Measurements from ENCODE around the gene NRXN2.
"Not testable (repeated sequence)": the region's sequence is repeated elsewhere in the genome, so short reads cannot be mapped to it uniquely, and the experiment has no call there.

Gene NRXN2

GRCh38 chr11:64607381-64607985 lies 115.5 kb downstream of the NRXN2 start:
- no peak for DNase-seq (ENCODE audit: low read depth, low spot score)

GRCh38 chr11:64606796-64607380 lies 116.1 kb downstream of the NRXN2 start:
- DNase-seq (ENCODE audit: low read depth, low spot score): no peak

- DNase-seq (ENCODE audit: low read depth, low spot score): no peak
These were observed 117.1 kb downstream of the NRXN2 start for GRCh38 chr11:64605656-64606585.

- DNase-seq (ENCODE audit: low read depth, low spot score): peak; percentile 44
These were observed 117.8 kb downstream of the NRXN2 start for GRCh38 chr11:64605244-64605560.

GRCh38 chr11:64604458-64605243 lies 118.3 kb downstream of the NRXN2 start:
- no peak for DNase-seq (ENCODE audit: low read depth, low spot score)

GRCh38 chr11:64603411-64604110 lies 119.4 kb downstream of the NRXN2 start:
- DNase-seq (ENCODE audit: low read depth, low spot score): no peak

GRCh38 chr11:64602466-64603070 lies 120.4 kb downstream of the NRXN2 start:
- no peak for DNase-seq (ENCODE audit: low read depth, low spot score)

- DNase-seq (ENCODE audit: low read depth, low spot score): no peak
These were observed 121.2 kb downstream of the NRXN2 start for GRCh38 chr11:64601605-64602465.

GRCh38 chr11:64600281-64600992 lies 122.6 kb downstream of the NRXN2 start:
- DNase-seq (ENCODE audit: low read depth, low spot score): no peak

GRCh38 chr11:64599698-64600211 lies 123.2 kb downstream of the NRXN2 start:
- DNase-seq (ENCODE audit: low read depth, low spot score): no peak

GRCh38 chr11:64598797-64599697 lies 124.0 kb downstream of the NRXN2 start:
- no peak for DNase-seq (ENCODE audit: low read depth, low spot score)

GRCh38 chr11:64598106-64598796 lies 124.7 kb downstream of the NRXN2 start:
- DNase-seq (ENCODE audit: low read depth, low spot score): no peak

- DNase-seq (ENCODE audit: low read depth, low spot score): no peak
These were observed 125.3 kb downstream of the NRXN2 start for GRCh38 chr11:64597671-64598101.

GRCh38 chr11:64595922-64596321 lies 127.1 kb downstream of the NRXN2 start:
- not testable (repeated sequence) for DNase-seq (ENCODE audit: low read depth, low spot score)

- no peak for DNase-seq (ENCODE audit: low read depth, low spot score)
These were observed 128.6 kb downstream of the NRXN2 start for GRCh38 chr11:64594159-64594939.
